ES-I3 (cell line): ENCODE measurements around the gene HASPIN.

Experiments used
- H3K36me3 ChIP-seq: 2 replicates; pipeline ENCODE4 v1.6.1; 2013; ENCODE audit warnings: mild to moderate bottlenecking, low read length, control low read depth, moderate library complexity; ENCODE audit not compliant: insufficient read depth
- H3K4me1 ChIP-seq: 2 replicates; pipeline ENCODE4 v1.6.1; 2013; ENCODE audit warnings: mild to moderate bottlenecking, control low read depth, low read length; ENCODE audit not compliant: insufficient read depth
- H3K9ac ChIP-seq: 2 replicates; pipeline ENCODE4 v1.6.1; 2013; ENCODE audit warnings: low read depth, mild to moderate bottlenecking, low read length, moderate library complexity
- H3K9me3 ChIP-seq: 2 replicates; pipeline ENCODE4 v1.6.1; 2013; ENCODE audit warnings: mild to moderate bottlenecking, low read length, moderate library complexity; ENCODE audit not compliant: control insufficient read depth, insufficient read depth

Gene HASPIN

DNA sequence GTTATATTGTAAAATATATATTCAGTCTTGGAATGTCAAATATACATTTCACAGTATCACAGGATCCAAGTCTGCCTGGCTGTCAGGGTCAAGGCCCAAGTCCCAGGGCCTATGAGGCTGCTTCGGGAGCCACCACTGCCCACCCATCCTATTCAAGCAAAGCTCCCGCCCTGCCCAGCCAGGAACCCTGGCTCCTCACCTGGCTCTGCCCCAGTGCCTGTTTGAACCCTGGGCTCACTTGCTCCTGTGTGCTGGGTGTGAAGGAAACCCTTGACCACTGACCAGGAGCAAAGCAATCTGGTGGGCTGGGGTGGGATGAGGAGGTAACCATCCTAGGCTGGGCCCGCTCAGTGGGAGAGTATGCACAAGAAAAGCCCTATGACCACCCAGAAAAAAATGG is 50.3 kb downstream of the HASPIN start:
- Histone ChIP-seq H3K9me3 (no peaks in the 10 kb centered on the region), H3K4me1 (peaks cover 19% of the 10 kb centered on the region), H3K9ac (no peak overlapping the region), H3K36me3 (no peaks in the 10 kb centered on the region)
